ENCODE measurements around the gene COBL. TPM values are rescaled to one million over a fixed set of nuclear protein-coding genes. Genes with fewer than 3 reads are reported as not detected.
A peak's percentile ranks its signal among the peaks of the same experiment; 100 is the strongest.

Gene COBL
- total and polyA plus RNA-seq, 10 of the 15 experiments (the other 5 are each of a cell fraction or from before 2014, with no cell fraction given): 0.21 TPM; not detected in 9

DNA sequence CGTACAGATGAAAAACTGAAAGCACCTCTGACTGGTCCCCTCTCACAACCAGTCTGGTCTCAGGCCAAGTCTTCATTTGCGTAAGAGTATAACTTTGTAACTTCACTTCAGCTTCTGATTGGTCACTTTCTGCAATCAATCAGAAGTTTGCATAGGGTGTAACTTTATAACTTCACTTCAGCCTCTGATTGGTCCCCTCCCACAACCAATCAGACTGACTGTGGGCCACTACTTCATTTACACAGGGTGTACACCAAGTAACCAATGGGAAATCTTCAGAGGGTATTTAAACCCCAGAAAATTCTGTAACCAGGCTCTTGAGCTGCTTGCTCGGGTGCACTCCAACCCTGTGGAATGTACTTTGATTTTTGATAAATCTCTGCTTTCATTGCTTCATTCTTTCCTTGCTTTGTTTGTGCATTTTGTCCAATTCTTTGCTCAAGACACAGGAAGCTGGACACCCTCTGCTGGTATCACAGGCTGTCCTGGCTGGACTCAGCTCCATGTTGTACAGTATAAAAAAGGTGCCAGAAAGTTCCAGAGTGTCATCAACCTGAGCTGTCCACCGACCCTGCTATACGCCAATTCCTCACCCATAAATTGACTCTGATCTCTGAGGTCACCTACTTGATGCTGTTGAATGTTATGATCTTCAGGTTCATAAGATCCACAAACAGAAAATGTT lies 74.5 kb downstream of the COBL start:
- SMC1A ChIA-PET (ENCODE audit: uncharacterized antibody, unreplicated experiment): no interaction called here
- POLR2A ChIA-PET: no interaction called here
- 31% methylated on average over 5 of the region's 5 CpGs for WGBS (ENCODE audit: insufficient coverage, insufficient replicate concordance, low lambda C conversion rate, missing lambda C conversion rate)
- no peak overlapping the region for H3K27ac ChIP-seq (ENCODE audit: control insufficient read depth, insufficient read depth)
- no peak overlapping the region for H3K4me2 ChIP-seq (ENCODE audit: control insufficient read depth, insufficient read depth)
- no peak for FAIRE-seq
- no peaks in the 10 kb centered on the region for H4K20me1 ChIP-seq (ENCODE audit: control insufficient read depth, insufficient read depth)
- no peaks in the 10 kb centered on the region for H3K27me3 ChIP-seq (replicated peaks in 1 of 2; ENCODE audit: control insufficient read depth in 2 of 2, insufficient read depth in 2 of 2, low read length in 1 of 2)
- no peak overlapping the region for H3K9ac ChIP-seq (ENCODE audit: control insufficient read depth, insufficient read depth, low read length)
- RAD21 ChIA-PET (ENCODE audit: unreplicated experiment): no interaction called here
- CTCF ChIA-PET: no interaction called here
- no peaks in the 10 kb centered on the region for H3K9me3 ChIP-seq (replicated peaks; ENCODE audit: control insufficient read depth, insufficient read depth, low read length)
- no peak for TF ChIP-seq RELA (IDR thresholded peaks at IDR 0.05; ENCODE audit: borderline replicate concordance, partially characterized antibody)
- TF ChIP-seq, protein P1, sequence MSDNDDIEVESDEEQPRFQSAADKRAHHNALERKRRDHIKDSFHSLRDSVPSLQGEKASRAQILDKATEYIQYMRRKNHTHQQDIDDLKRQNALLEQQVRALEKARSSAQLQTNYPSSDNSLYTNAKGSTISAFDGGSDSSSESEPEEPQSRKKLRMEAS (IDR thresholded peaks at IDR 0.05; ENCODE audit: low read depth, low read length): no peak
- TF ChIP-seq NFYA (IDR thresholded peaks at IDR 0.05; ENCODE audit: borderline replicate concordance, low read depth, low read length): no peak
- TF ChIP-seq ZNF592 (IDR thresholded peaks at IDR 0.05): no peak
- no peak for TF ChIP-seq CREB1 (IDR thresholded peaks at IDR 0.05; ENCODE audit: low read depth)
- TF ChIP-seq PKNOX1 (IDR thresholded peaks at IDR 0.05): peak; percentile 30; the same call in 1 of the 2 replicates
- TF ChIP-seq TCF3 (IDR thresholded peaks at IDR 0.05; ENCODE audit: borderline replicate concordance, insufficient read depth, low read depth, low read length): no peak
- in situ Hi-C loops (cut with MboI): no loop called here
- H3K36me3 ChIP-seq (ENCODE audit: control insufficient read depth in 2 of 2, insufficient read depth in 2 of 2, low read length in 1 of 2): no peaks in the 10 kb centered on the region
- intact Hi-C loops (cut with micrococcal nuclease; ENCODE audit: unreplicated experiment): no loop called here
- no peaks in the 10 kb centered on the region for H3K79me2 ChIP-seq (ENCODE audit: control insufficient read depth, insufficient read depth, low read length)
- H2AFZ ChIP-seq (ENCODE audit: control insufficient read depth, low read depth, low read length): no peak overlapping the region
- ATAC-seq: no peak
- no peaks in the 10 kb centered on the region for H3K4me1 ChIP-seq (ENCODE audit: control insufficient read depth, insufficient read depth, low read length)
- DNase-seq (ENCODE audit: low read depth, low spot score): no peak
- BruUV-seq (replicated peaks): no TSS peak
- H3K4me3 ChIP-seq: no peak overlapping the region

Measured in GM12878 (cell line).